ENCODE measurements around the gene FBXO46.
A peak's percentile ranks its signal among the peaks of the same experiment; 100 is the strongest.
"Not testable (repeated sequence)": the region's sequence is repeated elsewhere in the genome, so short reads cannot be mapped to it uniquely, and the experiment has no call there.

The FBXO46 gene

DNA sequence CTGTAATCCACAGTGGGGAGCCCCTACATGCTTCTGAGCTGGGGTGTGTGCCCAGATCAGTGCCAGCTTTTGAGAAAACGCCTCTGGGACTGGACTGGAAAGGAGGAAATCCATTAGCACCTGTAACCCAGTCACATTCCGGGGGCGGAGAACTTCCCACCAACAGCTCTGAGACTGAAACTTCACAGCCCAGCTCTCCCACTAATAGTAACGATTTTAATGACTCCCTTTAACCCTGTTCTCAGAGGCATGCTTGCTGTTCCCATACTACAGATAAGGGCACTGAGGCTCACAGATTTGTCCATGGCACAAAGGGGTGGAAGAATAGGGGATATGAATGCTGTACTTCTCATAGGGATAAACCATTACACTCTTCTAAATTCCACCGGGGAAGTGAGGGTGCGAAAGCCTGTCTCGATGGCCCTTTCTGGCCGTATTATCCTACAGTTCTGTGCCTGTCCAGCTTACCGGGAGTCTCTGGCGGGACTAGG, 851 bp downstream of the FBXO46 start:
- H3K27ac Mint-ChIP-seq, result peak overlapping the region; percentile 68 to 88 (median 83)
- TF ChIP-seq, protein P1, sequence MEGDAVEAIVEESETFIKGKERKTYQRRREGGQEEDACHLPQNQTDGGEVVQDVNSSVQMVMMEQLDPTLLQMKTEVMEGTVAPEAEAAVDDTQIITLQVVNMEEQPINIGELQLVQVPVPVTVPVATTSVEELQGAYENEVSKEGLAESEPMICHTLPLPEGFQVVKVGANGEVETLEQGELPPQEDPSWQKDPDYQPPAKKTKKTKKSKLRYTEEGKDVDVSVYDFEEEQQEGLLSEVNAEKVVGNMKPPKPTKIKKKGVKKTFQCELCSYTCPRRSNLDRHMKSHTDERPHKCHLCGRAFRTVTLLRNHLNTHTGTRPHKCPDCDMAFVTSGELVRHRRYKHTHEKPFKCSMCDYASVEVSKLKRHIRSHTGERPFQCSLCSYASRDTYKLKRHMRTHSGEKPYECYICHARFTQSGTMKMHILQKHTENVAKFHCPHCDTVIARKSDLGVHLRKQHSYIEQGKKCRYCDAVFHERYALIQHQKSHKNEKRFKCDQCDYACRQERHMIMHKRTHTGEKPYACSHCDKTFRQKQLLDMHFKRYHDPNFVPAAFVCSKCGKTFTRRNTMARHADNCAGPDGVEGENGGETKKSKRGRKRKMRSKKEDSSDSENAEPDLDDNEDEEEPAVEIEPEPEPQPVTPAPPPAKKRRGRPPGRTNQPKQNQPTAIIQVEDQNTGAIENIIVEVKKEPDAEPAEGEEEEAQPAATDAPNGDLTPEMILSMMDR (IDR thresholded peaks at IDR 0.05; ENCODE audit: unreplicated experiment in 3 of 3), result no peak
- no peaks in the 10 kb centered on the region for H3K9me3 Mint-ChIP-seq
- H3K4me1 Mint-ChIP-seq, result peaks cover 22% of the 10 kb centered on the region
- peak overlapping the region; percentile 92 to 96 (median 93) for H3K4me3 Mint-ChIP-seq
- peaks cover 4% of the 10 kb centered on the region for H3K36me3 Mint-ChIP-seq (ENCODE audit: low read depth)
- no peaks in the 10 kb centered on the region for H3K27me3 Mint-ChIP-seq (ENCODE audit: low read depth)

DNA sequence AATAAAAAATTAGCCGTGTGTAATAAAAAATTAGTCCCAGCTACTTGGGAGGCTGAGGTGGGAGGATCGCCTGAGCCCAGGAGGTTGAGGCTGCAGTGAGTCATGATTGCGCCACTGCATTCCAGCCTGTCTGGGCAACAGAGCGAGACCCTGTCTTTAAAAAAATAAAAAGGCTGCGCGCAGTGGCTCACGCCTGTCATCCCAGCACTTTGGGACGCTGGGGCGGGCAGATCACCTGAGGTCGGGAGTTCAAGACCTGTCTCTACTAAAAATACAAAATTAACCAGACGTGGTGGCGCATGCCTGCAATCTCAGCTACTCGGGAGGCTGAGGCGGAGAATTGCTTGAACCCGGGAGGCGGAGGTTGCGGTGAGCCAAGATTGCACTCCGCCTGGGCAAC, 2.0 kb downstream of the FBXO46 start:
- H3K36me3 Mint-ChIP-seq (ENCODE audit: low read depth); H3K27ac Mint-ChIP-seq; H3K27me3 Mint-ChIP-seq (ENCODE audit: low read depth); H3K9me3 Mint-ChIP-seq: not testable (repeated sequence)
- Mint-ChIP-seq H3K4me1 (peaks cover 22% of the 10 kb centered on the region), H3K4me3 (peak overlapping the region in 2 of 3 experiments; percentile 67 to 78)

DNA sequence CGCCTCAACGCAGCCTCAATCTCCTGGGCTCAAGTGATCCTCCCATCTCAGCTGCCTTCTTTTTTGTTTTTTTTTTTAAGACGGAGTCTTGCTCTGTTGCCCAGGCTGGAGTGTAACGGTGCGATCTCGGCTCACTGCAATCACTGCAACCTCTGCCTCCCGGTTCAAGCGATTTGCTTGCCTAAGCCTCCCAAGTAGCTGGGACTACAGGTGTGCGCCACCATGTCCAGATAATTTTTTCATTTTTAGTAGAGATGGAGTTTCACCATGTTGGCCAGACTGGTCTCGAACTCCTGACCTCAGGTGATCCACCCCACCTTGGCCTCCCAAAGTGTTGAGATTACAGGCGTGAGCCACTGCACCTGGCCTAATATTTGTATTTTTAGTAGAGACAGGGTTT, 10.6 kb downstream of the FBXO46 start:
- not testable (repeated sequence) for H3K9me3 Mint-ChIP-seq; H3K4me3 Mint-ChIP-seq; H3K27me3 Mint-ChIP-seq (ENCODE audit: low read depth); H3K27ac Mint-ChIP-seq
- Mint-ChIP-seq H3K36me3 (ENCODE audit: low read depth) (peaks cover 23% of the 10 kb centered on the region), H3K4me1 (peaks cover 22% of the 10 kb centered on the region)

DNA sequence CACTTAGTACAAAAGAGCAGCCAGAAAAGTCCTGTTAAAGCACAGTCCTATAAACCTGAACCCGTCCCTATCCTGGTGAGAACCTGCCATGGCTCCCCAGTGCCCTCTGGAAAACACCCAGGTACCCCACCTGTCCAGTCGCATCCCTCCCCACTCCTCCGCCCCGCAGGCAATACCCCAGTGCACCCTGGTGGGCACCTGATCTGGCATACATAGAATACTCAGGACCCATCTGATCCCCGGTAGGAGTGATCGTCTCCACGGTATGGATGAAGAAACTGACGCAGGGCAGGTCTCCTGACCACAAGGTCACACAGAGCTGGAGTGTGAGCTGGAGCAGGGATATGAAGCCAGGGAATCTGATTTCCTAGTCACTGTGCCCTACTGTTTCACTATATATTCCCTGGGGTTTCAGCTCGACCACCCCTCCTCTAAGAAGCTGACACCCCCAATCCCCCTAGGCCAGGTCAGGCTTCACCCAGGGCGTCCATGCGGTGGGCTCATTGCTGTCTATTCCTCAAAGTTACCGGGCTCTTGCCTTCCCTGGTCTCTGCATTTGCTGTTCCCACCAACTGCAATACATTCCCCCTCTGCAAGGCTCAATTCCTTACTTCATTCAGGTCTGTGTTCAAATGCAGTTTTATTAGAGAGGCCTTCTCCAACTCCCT, 12.6 kb downstream of the FBXO46 start:
- H3K27ac Mint-ChIP-seq, result peak overlapping the region; percentile 93 to 98 (median 97)
- peaks cover 22% of the 10 kb centered on the region for H3K4me1 Mint-ChIP-seq
- TF ChIP-seq, protein P1 (IDR thresholded peaks at IDR 0.05; ENCODE audit: unreplicated experiment in 3 of 3), result no peak
- H3K4me3 Mint-ChIP-seq, result peak overlapping the region; percentile 90 to 98 (median 94)
- H3K36me3 Mint-ChIP-seq (ENCODE audit: low read depth), result peaks cover 19% of the 10 kb centered on the region
- H3K9me3 Mint-ChIP-seq, result no peaks in the 10 kb centered on the region
- H3K27me3 Mint-ChIP-seq (ENCODE audit: low read depth), result no peaks in the 10 kb centered on the region

DNA sequence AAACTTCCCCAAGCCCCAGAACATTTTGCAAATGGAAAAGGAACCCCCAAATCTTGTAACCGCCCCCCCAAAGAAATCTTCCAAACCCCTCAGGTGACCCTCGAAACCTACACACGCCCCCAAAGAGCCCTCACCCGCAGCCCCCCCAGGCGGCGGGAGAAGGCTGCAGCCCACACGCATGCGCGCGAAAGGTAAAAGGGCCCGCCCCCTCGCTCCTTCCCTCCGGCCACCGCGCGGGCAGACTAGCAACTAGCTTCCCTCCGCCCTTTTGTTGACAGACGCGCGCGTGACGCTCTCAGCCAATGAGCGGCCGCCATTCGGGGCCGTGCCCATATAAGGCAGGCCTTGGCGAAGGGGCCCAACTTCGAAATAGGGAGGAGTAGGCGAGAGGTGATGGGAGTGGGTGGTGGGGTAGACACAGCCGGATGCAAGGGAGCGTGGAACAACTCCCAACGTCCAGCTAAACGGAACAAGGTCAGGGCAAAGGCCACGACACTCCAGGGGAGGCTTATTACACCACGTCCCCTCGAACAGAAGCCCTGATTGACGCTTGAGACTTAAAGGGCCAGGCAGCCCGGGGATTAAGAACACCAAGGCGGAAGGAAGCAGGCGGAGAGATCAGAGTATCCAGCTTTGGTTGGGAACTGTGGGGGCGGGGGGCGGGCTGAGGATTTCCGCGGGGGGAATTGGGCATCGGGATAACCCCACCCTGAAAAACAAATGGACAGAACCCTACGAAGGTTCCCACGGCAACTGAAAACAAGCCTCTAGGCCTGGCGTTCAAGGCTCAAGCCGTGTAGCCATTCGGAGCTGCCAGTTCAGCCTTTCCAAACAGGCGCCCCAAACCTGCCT, 13.3 kb downstream of the FBXO46 start:
- Mint-ChIP-seq H3K4me1 (peaks cover 22% of the 10 kb centered on the region), H3K4me3 (peak overlapping the region; percentile 90 to 98 (median 94)), H3K27ac (peak overlapping the region; percentile 93 to 98 (median 97)), H3K36me3 (ENCODE audit: low read depth) (peaks cover 19% of the 10 kb centered on the region), H3K27me3 (ENCODE audit: low read depth) (no peaks in the 10 kb centered on the region), H3K9me3 (no peaks in the 10 kb centered on the region)
- TF ChIP-seq, protein P1 (IDR thresholded peaks at IDR 0.05; ENCODE audit: unreplicated experiment in 3 of 3), result no peak

DNA sequence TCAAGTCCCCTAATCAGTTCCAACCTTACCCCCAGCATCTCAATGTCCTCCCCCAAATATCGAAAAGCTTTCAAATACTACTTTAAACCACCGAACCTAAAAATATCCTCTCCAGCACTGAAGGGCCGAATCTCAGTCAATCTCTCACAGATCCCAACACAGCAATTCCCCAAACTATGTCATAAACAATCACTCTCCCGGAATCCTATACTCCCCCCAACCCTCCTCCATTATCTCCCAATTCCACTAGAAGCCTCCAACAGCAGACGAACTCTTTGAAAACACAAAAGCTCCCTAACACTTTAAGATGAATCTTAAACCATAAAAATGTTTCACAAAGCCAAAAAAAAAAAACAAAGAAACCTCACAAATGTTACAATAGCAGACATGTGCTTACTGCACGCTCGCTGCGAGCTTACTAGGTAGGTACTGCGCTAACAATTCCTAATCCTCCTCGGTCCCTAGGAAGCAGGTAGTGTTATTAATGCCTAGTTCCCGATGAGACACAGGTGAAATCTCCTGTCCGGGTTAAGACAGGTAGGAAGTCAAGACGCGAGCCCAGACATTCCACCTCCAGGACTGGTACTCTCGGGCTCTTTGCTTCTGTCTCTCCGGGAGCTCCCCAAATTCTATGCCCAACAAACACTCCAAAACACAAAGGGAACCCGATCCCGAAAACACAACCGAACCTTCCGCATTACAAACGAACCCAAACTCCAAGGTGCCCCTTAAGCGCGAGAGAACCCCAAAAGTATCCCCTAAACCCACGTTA, 14.2 kb downstream of the FBXO46 start:
- Mint-ChIP-seq H3K4me3 (peak overlapping the region; percentile 90 to 98 (median 94)), H3K4me1 (peaks cover 22% of the 10 kb centered on the region), H3K27me3 (ENCODE audit: low read depth) (no peaks in the 10 kb centered on the region), H3K9me3 (no peaks in the 10 kb centered on the region), H3K27ac (peak overlapping the region; percentile 93 to 98 (median 97)), H3K36me3 (ENCODE audit: low read depth) (peaks cover 15% of the 10 kb centered on the region)
- TF ChIP-seq, protein P1 (IDR thresholded peaks at IDR 0.05; ENCODE audit: unreplicated experiment in 3 of 3), result no peak
